HG03439 (cell line): ENCODE results near the gene DENND5A.
"Not testable (repeated sequence)": the region's sequence is repeated elsewhere in the genome, so short reads cannot be mapped to it uniquely, and the experiment has no call there.

ENCODE experiments used
- ATAC-seq: cut with Tn5 transposase; IDR thresholded peaks from one replicate; pipeline ENCODE4 v1.9.1; 2021; ENCODE audit warnings: mild to moderate bottlenecking, moderate library complexity; ENCODE audit not compliant: unreplicated experiment

The DENND5A gene

DNA sequence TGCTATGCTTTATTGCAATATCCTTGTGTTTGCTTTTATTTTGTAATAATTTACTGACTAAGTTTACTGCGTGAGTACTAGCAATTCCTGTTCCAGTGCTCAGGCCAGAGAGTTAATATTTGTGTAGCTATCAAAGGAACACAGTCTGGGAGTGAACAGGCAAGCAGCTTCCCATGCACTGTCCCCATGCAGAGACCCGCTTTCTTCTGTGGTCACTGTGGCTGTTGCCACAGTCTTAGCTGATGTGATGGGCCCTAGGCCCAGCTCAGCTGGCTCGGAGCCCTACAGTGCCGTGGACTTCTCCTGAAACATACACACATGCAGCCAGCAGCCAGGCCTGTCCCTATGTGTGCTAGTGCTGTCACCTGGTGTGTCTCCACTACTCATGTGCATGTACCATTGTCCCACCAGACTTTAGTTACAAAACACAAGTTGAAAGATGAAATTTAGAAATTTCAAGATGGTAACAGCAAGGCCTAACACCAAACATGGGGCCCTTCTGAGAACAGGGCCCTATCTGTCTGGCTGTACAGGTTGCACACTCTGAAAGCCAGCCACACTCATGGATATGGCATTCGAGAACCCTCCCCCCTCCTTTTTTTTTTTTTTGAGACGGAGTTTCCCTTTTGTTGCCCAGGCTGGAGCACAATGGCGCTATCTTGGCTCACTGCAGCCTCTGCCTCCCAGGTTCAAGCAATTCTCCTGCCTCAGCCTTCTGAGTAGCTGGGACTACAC is 161.4 kb downstream of the DENND5A start:
- no peak for ATAC-seq

DNA sequence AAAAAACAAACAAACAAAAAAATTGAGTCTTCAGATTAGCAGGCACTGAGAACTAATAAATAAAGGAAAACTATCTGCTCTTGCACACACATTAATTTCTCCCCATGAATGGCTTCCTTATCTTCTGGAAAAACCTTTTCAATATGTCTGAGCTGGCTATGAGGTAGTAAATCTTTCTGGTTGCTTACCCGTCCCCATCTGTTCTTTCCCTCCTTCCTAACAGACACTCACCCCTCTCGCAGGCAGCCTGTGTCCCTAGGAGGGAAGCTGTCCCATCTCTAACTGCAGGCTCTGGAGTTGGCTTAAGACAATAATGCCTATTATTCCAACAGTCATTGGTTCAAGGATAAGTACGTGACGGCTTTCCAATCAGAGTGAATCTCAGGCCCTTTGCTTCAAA is 165.5 kb downstream of the DENND5A start:
- ATAC-seq, result no peak

DNA sequence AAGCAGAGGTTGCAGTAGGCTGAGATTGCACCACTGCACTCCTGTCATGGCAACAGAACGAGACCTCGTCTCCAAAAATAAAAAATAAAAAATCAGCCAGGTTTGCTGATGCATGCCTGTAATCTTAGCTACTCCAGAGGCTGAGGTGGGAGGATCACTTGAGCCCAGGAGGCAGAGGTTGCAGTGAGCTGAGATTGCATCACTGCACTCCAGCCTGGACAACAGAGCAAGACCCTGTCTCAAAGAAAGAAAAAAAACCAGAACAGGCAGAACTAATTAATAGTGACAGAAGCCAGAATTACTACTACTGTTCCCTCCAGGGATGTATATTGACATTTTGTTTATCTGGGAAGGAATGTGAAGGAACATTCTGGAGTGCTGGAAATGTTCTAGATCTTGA is 166.7 kb downstream of the DENND5A start:
- ATAC-seq, result not testable (repeated sequence)

DNA sequence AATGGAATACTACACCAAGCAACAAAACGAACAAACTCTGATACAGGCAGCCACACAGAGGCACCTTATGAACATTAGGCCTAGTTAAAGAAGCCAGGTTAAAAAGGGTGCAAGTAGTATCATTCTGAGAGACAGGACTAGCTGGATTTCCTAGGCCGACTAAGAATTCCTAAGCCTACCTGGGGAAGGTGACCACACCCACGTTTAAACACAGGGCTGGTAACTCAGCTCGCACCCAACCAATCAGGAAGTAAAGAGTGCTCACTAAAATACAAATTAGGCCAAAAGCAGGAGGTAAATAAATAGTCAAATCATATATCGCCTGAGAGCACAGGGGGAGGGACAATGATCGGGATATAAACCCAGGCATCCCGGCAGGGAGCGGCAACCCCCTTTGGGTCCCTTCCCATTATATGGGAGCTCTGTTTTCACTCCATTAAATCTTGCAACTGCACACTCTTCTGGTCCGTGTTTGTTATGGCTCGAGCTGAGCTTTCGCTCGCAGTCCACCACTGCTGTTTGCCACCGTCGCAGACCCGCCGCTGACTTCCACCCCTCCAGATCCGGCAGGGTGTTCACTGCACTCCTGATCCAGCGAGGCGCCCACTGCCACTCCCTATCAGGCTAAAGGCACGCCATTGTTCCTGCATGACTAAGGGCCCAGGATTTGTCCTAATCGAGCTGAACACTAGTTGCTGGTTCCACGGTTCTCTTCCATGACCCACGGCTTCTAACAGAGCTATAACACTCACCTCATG is 167.8 kb downstream of the DENND5A start:
- not testable (repeated sequence) for ATAC-seq

DNA sequence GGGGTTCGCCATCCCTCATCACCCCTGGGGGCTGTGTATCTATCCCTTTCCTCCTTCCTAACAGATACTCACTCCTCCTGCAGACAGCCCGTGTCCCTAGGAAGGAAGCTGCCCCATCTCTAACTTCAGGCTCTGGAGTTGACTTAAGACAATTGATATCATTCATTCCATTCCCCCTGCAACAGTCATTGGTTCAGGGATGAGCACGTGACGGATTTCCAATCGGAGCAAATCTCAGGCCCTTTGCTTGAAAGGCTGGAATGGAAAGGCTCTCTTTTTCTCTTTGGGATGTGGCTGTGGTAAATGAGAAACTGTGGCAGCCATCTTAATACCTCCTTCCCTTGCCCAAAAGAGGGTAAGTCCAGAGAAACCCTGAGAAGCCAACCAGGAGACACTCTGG is 168.7 kb downstream of the DENND5A start:
- no peak for ATAC-seq

DNA sequence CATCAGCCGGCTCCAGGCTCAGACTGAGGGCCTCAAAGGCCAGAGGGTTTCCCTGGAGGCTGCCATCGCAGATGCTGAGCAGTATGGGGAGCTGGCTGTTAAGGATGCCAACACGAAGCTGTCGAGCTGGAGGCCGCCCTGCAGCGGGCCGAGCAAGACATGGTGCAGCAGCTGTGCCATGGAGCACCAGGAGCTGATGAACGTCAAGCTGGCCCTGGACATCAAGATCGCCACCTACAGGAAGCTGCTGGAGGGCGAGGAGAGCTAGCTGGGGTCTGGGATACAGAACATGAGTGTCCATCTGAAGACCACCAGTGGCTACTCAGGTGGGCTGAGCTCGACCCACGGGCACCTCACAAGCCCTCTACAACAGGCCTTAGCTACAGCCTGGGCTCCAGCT is 169.7 kb downstream of the DENND5A start:
- ATAC-seq, result no peak

DNA sequence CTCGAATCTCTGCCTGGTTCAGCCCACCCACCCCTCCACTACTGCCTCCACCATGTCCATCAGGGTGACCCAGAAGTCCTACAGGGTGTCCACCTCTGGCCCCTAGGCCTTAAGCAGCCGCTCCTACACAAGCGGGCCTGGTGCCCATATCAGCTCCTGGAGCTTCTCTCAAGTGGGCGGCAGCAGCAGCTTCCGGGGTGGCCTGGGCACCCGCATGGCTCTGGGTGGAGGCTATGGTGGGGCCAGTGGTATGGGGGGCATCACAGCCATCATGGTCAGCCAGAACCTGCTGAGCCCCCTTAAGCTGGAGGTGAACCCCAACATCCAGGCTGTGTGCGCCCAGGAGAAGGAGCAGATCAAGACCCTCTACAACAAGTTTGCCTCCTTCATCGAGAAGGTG is 170.7 kb downstream of the DENND5A start:
- ATAC-seq, result no peak

DNA sequence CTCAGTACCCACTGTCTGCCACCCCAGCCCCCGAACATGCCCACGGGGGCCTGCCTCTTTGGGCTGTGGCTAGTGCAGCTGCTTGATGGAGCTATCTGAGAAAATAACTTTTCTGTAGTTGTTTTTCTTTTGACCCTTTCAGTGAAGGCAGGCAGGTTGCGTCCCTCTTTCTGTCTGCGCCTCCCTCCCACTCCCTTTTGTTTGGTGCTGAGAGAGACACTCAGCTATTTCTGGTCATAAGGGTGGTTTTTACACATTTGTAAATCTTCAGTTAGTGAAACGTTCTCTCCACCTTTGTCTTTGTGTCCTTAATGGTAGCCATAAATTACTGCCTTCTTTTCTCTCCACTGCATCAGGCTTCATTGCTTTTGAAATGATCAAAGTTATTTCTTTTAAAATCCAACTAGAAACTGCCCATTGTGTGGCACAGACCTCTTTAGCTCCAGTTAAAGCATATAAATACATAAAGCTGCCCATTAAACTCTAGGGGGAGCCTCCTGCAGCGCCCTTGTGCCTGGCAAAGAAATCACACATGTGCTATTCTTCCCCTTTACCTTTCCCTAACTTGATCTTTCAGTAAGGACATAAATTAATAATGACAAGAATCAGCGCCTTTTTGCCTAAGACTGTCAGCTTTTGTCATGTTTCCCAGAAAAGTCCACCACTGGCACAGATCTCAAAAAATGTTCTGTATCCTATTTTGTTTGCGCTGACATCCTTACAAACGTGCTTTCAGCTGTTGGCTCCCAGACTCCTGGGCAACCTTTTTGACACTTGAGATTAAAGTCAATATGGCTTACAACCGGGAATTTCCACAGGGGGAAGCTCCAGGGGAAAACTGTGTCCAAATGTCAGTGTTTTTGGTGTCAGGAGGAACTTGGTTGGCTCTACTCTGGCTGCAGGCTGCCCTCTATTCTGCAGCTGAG is 172.0 kb downstream of the DENND5A start:
- ATAC-seq, result no peak

DNA sequence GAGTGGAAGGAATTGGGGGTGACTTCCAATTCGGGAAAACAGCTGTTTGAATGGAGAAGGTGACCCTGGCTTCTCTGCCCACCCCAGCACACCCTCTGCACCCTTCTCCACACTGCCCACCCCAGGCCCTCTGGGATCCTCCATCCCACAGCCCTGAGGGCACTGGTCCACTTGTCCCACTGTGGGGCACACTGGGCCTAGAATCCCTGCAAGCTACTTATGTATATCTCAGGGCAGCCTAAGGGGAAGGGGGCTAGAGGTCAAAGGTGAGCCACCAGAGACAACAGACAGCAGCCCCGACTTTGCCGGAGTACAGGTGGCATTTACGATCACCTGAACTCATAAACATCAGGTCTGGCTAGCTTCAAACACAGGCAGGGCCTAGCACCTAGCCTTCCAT is 173.1 kb downstream of the DENND5A start:
- ATAC-seq, result no peak

DNA sequence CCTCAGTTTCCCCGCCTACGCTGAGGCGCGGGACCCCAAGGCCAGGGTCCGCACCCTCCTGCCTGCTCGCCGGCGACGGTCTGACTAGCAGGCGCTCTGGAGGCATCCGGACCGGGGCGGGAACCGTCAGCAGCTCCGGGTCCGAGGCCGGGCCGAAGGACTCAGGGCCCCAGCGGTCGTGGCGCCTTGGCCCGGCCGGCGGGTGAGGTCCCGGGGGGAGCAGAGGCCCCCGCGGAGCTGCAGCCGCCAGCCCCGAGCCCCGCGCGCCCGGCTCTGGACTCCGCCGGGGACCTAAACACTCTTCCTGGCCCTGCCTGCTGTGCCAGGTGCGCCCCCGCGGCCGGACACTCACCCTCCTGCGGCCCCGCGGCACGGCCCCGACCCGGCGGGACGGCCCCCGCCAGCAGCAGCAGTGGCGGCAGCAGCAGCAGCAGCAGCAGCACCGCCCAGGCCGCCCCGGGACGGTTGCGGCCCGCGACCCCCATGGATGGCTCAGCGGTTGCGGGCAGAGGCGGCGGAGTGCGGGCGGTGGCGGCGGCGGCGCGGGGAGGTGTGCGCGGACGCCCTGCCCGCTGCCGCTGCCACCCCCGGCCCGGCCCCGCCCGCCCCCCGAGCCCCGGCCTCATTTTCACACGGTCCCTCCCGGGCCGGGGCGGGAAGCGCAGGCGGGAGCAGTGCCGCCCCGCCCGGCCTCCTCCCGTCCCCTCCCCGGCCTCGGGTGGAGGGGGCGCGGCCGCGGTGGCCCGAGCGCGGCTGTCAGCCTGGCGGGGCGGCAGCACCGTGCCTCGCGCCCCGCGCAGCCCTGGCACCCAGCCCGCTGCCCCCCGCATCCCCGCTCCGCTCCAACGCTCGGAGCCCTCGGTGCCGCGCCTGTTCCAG is 173.9 kb downstream of the DENND5A start, which contains the start of gene SCUBE2:
Gene SCUBE2 (minus strand): TSS at position 556 of the 879 bp plus-strand sequence. CDS start 71 bp downstream, at position 485.
- ATAC-seq, result no peak

DNA sequence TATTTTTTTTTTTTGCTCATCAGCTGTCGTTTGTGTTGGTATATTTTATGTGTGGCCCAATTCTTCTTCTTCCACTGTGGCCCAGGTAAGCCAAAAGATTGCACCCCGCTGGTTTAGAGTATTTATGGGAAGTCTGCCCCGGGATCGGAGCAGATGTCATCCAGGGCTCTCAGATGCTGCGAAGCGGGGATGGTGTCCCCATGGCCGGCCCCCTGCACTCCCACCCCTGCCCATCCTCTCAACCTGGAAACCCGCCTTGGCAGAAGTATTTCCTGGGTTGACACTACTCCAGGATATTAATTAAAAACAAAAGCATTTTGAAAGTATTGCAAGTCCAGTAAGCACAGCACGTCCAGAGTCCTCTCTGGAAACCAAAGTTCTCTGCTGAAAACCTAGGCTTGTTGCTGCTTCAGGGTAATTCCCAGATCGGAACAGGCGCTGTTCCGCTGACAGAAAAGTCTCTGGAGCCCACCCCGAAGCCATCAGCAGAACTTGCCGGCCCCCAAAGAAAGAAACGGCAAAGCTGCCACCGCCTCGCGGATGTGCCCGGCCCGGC is 174.6 kb downstream of the DENND5A start:
- ATAC-seq, result no peak

DNA sequence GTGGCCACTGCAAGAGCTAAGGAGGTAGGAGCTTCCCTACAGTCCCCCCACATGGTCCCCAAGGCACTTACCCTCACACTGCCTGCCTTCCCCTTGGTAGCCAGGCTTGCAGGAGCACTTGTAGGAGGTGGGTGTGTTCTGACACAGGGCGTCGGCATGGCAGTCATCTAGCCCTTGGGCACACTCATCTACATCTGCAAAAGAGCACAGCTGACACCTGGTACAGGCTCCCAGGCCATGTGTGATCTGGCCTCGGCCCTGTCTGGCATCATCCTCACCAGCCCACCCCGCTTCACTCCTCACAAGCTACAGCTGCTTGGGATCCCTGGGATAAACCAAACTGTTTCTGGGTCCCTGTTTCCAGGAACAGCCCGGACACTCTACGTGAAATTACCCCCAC is 175.5 kb downstream of the DENND5A start:
- ATAC-seq, result no peak

DNA sequence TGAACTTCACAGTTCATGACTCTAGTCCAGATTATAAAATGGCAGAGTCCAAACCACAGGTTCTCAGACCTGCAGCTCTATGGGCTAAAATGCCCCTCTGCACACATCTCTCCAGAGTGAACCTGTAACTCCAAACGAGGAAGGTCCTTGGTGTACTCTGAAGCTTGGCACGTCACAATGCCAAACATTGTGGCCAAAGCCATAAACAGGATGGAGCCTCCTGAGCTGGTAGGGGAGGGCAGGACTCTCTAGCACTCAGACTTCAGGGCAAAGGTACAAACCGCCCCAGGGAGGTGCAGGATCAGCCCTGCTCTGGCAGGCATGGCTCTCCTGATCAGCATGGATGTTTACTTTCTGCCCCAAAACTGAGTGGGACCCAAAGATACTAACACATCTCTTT is 176.1 kb downstream of the DENND5A start:
- ATAC-seq, result no peak
